ENCODE measurements around the gene ATP13A2.

Gene ATP13A2

DNA sequence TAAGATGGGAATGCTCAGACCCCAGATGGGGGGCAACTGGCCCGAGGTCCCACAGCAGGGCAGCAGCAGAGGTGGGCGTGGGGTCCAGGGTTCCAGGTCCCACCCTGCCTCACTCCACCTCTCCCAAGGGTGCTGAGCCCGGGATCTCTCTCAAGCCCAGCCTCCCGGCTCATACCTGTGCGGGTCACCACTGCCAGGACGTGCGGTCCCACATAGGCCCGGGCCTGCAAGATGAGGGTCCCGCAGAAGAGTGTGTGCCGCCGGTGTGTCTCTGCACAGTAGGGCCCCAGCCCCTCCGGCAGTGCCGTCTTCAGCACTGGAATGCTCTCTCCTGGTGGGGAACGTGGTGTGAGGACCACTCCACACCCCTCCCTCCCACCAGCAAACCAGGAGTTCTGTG lies 14.9 kb downstream of the ATP13A2 start:
- no peak for DNase-seq (ENCODE audit: low read depth)
- TF ChIP-seq, protein P1, sequence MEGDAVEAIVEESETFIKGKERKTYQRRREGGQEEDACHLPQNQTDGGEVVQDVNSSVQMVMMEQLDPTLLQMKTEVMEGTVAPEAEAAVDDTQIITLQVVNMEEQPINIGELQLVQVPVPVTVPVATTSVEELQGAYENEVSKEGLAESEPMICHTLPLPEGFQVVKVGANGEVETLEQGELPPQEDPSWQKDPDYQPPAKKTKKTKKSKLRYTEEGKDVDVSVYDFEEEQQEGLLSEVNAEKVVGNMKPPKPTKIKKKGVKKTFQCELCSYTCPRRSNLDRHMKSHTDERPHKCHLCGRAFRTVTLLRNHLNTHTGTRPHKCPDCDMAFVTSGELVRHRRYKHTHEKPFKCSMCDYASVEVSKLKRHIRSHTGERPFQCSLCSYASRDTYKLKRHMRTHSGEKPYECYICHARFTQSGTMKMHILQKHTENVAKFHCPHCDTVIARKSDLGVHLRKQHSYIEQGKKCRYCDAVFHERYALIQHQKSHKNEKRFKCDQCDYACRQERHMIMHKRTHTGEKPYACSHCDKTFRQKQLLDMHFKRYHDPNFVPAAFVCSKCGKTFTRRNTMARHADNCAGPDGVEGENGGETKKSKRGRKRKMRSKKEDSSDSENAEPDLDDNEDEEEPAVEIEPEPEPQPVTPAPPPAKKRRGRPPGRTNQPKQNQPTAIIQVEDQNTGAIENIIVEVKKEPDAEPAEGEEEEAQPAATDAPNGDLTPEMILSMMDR (IDR thresholded peaks at IDR 0.05; ENCODE audit: insufficient read depth, low read depth, low read length, missing control alignments), result no peak
- no peak overlapping the region for H3K4me3 ChIP-seq (ENCODE audit: low read length)

DNA sequence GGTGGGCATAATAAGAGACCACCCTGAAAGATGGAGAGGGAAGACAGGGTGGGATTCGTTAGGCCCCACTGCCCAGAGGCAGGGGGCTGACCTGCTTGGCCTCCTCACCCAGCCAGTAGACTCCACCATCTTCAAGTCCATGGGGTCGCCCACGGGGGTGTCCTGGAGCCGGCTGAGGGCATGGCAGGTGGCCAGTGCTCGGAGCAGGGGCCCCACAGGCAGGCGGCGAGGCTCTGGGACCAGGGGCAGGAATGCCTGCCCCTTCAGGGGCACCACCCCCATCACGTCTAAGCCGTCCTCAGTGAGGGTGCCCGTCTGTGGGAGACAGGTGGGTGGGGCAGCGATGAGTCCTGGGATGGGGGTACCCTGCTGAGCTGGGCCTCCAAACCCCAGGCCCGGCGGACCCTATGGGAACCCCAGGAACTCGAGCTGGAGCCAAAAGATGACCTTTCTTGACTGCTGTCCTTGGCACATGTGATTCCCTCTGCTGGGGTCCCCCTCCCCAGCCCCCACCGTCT lies 18.1 kb downstream of the ATP13A2 start:
- DNase-seq (ENCODE audit: low read depth), result no peak
- TF ChIP-seq, protein P1 (IDR thresholded peaks at IDR 0.05; ENCODE audit: insufficient read depth, low read depth, low read length, missing control alignments), result no peak
- no peak overlapping the region for H3K4me3 ChIP-seq (ENCODE audit: low read length)

DNA sequence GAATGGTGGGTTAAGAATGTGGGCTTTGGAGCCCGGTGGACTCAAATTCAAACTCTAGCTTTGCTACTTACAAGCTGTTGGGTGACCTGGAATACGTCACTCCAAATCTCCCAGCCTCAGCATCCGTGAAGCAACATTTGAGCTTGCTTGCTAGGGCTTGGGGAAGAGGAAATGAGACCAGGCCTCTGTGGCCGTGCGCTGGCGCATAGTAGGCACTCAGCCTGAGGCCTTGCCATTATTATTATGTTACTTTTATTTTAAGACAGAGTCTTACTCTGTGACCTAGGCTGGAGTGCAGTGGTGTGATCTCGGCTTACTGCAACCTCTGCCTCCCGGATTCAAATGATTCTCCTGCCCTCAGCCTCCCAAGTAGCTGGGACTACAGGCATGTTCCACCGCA lies 19.1 kb downstream of the ATP13A2 start:
- no peak for DNase-seq (ENCODE audit: low read depth)
- TF ChIP-seq, protein P1 (IDR thresholded peaks at IDR 0.05; ENCODE audit: insufficient read depth, low read depth, low read length, missing control alignments), result no peak
- H3K4me3 ChIP-seq (ENCODE audit: low read length), result no peak overlapping the region

DNA sequence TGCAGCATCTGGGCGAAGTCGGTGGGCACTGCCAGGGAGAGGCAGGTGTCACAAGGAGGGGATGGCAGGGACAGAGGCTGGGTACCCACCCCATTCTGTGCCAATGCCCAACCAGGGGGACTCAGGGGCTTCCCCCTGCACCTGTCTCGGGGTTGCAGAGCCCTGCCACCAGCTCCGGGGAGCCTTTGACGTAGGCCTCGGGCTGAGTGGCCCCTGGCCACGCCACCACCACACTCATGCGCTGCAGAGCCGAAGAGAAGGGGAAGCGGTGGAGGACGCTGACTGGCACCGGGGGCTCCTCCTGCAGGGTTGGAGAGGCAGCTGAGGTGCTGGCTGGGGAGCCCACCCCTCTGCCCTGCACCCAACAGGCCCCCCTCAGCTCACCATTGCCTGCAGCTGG lies 19.6 kb downstream of the ATP13A2 start:
- no peak overlapping the region for H3K4me3 ChIP-seq (ENCODE audit: low read length)
- DNase-seq (ENCODE audit: low read depth), result no peak
- TF ChIP-seq, protein P1 (IDR thresholded peaks at IDR 0.05; ENCODE audit: insufficient read depth, low read depth, low read length, missing control alignments), result no peak

DNA sequence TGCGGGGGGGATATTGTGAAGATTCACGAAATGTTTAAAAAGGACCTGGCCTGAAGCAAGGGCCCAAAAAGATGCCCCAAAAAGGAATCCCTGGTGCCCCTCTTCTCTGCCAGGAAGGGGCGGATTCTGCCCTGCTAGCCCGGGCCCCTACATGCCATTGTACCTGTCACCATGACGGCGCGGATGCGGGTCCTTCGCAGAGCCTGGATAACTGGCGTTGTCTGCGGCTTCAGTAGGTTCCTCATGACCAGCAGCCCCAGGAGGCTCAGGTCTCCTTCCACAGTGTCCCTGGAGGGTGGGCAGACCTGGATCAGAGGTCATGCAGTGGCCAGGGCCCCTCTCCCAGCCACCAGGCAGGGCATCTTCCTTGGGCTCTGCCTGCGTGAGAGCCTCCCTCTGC lies 20.2 kb downstream of the ATP13A2 start:
- H3K4me3 ChIP-seq (ENCODE audit: low read length), result no peak overlapping the region
- TF ChIP-seq, protein P1 (IDR thresholded peaks at IDR 0.05; ENCODE audit: insufficient read depth, low read depth, low read length, missing control alignments), result no peak
- no peak for DNase-seq (ENCODE audit: low read depth)

DNA sequence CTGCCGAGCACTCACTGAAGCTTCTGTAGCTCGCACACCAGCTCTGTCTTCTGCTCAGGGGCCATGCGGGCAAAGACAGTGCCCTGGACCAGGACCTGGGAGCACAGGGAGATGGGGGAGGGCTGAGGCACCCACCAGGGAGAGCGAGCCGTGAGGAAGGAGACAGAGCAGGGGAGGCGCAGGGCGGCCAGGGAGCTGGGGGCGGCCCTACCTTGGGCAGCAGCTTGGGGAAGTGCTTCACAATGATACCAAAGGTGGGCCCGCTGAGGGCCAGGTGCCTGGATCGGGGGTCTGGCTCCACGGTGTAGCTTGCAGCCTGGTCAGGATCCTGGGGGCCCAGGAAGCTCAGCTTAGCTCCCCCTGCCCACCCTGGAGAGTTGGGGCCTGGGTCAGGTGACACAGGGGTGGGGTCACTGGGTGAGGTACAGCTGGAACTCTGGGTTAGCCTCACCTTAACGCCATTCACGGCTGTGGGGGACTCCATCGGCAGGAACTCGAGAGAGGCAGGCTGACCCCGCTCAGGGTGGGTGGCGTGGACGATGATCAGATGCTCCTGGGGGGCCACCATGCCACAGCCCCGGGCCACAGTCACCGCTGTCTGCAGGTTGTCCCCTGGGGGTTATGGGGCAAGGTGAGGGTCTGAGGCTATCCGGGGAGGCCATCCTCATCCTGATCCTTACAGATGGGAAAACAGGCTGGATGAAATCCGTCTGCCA lies 21.9 kb downstream of the ATP13A2 start:
- TF ChIP-seq, protein P1 (IDR thresholded peaks at IDR 0.05; ENCODE audit: insufficient read depth, low read depth, low read length, missing control alignments), result no peak
- no peak overlapping the region for H3K4me3 ChIP-seq (ENCODE audit: low read length)

DNA sequence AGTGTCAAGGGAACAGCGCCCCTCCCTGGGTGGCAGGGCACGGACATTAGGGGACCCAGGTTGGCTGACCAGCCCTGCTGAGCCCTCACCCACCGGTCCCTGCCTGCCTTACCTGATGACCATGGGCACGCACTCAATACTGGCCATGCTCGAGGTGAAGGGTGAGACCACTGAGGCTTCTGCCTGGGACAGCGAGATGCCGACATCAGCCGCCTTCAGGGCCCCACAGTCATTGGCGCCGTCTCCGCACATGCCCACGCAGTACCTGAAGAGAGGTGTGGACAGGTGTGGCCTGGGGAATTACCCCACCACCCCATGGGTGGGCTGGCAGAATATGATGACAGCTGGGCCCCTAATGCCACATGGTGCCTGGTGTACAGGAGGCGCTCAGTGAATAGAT lies 23.5 kb downstream of the ATP13A2 start:
- H3K4me3 ChIP-seq (ENCODE audit: low read length), result no peak overlapping the region
- TF ChIP-seq, protein P1 (IDR thresholded peaks at IDR 0.05; ENCODE audit: insufficient read depth, low read depth, low read length, missing control alignments), result no peak
- no peak for DNase-seq (ENCODE audit: low read depth)

More for the DNA sequence above, 21.9 kb downstream of the ATP13A2 start:
- no peak for DNase-seq (ENCODE audit: low read depth)

All from epithelial cell of esophagus (primary cell).